ENCODE data around the gene NOA1.

NOA1 gene

DNA sequence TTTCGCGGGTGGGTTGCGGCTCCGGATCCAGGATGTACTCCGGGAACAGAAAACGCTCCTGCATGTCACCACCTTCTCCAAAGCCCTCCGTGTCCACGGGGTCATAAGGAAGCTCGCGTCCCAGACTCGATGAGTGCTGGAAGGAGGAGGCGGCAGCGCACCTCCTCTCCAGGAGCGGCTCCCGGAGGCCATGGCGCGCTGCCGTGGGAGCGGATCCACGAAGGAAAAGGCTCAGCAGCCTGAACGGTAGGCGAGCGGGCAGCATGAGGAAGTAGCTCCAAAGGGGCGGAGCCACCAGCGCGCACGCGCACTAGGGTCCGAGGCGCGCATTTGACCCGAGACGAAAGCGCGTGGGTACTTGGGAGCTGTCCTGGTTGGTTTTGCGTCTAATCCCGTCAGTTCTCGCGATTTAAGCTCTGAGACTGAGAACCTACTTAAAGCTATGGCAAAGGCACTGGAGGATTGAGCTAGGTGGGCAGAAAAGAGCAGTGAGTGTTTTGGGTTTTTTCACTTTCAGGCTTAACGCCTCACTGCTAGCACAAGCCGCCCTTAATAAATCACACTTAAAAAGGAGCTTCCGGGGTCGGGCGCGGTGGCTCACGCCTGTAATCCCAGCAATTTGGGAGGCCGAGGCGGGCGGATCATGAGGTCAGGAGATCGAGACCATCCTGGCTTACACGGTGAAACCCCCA, at the start of gene NOA1:
TSS of gene NOA1 (minus strand) at position 286 of the 692 bp plus-strand sequence. CDS start at position 265, 21 bp downstream.
- peak within 1 kb of the TSS; percentile 85 for H3K9ac ChIP-seq (ENCODE audit: low read depth, low read length)

DNA sequence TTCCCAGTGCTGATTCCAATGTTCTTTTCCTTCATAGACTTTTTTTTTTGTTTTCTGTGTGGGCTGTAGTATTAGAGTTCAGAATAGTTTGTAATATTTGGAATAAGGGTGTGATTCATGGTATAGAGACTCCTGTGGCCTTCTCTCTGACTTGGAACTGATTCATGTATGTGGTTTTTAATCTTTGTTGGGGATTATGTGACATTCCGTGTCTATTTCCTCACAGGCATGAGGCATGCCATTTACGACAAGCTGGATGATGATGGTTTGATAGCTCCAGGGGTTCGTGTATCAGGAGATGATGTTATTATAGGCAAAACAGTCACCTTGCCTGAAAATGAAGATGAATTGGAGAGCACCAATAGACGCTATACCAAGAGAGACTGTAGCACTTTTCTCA, 45.7 kb upstream of the NOA1 start:
- no peaks in the 10 kb centered on the region for H3K27me3 ChIP-seq (ENCODE audit: control insufficient read depth, insufficient read depth, low read length)
- peaks cover 26% of the 10 kb centered on the region for H3K36me3 ChIP-seq (ENCODE audit: control insufficient read depth, insufficient read depth, low read length)
- H3K9ac ChIP-seq (ENCODE audit: low read depth, low read length): no peak overlapping the region
- no peaks in the 10 kb centered on the region for H3K9me3 ChIP-seq (ENCODE audit: control insufficient read depth, insufficient read depth, low read length)
- no peak overlapping the region for H3K4me3 ChIP-seq (ENCODE audit: low read depth, low read length)
- no peaks in the 10 kb centered on the region for H3K4me1 ChIP-seq (ENCODE audit: control insufficient read depth, insufficient read depth, low read length)

More for the DNA sequence above, at the start of gene NOA1:
- peaks cover 6% of the 10 kb centered on the region for H3K36me3 ChIP-seq (ENCODE audit: control insufficient read depth, insufficient read depth, low read length)
- no peaks in the 10 kb centered on the region for H3K9me3 ChIP-seq (ENCODE audit: control insufficient read depth, insufficient read depth, low read length)
- no peaks in the 10 kb centered on the region for H3K27me3 ChIP-seq (ENCODE audit: control insufficient read depth, insufficient read depth, low read length)
- no peaks in the 10 kb centered on the region for H3K4me1 ChIP-seq (ENCODE audit: control insufficient read depth, insufficient read depth, low read length)
- H3K4me3 ChIP-seq (ENCODE audit: low read depth, low read length): peak within 1 kb of the TSS; percentile 81

DNA sequence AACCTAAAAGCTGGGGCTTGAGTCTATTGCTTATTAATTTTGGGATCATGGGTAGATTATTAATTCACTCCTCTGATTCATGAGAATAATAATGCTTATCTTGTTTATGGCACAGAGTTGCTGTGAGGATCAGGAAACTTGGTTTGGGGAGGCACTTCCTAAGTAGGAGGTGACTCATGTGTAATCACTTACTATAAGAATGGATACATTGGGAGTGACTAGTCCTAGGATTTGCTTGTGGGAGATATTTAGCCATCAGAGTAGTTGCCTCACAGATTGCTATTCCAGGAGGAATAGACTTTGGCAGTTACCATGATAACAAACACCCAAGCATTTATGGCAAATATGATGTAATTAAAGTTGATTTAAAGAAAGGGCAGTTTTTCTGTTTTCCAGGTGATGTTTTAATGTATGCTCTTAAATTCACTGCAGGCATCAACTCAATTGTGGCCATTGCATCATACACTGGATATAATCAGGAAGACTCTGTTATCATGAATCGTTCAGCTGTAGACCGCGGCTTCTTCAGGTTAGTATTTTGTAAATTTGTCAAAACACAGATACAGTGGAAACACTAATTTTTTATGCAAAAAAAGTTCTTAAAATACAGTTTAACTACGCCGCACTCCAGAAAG, 43.2 kb upstream of the NOA1 start:
- Histone ChIP-seq H3K27me3 (ENCODE audit: control insufficient read depth, insufficient read depth, low read length) (no peaks in the 10 kb centered on the region), H3K9ac (ENCODE audit: low read depth, low read length) (no peak overlapping the region), H3K36me3 (ENCODE audit: control insufficient read depth, insufficient read depth, low read length) (peaks cover 30% of the 10 kb centered on the region)

DNA sequence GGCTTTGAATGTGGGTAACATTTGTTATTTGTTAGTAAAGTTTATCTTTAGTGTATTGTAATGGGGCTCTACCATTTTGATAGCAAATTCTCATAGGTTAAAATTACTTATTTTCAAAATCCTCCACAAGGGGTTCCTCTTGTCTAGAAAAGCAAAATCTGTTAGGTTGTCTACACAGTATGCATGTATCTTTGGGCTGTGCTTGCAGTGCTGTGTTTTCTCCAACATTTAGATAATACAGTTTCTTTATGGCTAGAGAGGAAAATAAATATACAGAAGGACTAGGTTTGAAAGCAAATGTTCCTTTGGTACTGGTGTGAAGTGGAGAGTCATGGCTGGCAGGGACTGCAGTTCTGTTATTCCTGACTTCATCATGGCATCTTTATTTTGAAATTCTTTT, 41.6 kb upstream of the NOA1 start:
- Histone ChIP-seq H3K4me1 (ENCODE audit: control insufficient read depth, insufficient read depth, low read length) (no peaks in the 10 kb centered on the region), H3K27me3 (ENCODE audit: control insufficient read depth, insufficient read depth, low read length) (no peaks in the 10 kb centered on the region), H3K9me3 (ENCODE audit: control insufficient read depth, insufficient read depth, low read length) (no peaks in the 10 kb centered on the region), H3K36me3 (ENCODE audit: control insufficient read depth, insufficient read depth, low read length) (peaks cover 24% of the 10 kb centered on the region), H3K4me3 (ENCODE audit: low read depth, low read length) (no peak overlapping the region), H3K9ac (ENCODE audit: low read depth, low read length) (no peak overlapping the region)

More for the DNA sequence above, 43.2 kb upstream of the NOA1 start:
- Histone ChIP-seq H3K4me1 (ENCODE audit: control insufficient read depth, insufficient read depth, low read length) (no peaks in the 10 kb centered on the region), H3K4me3 (ENCODE audit: low read depth, low read length) (no peak overlapping the region), H3K9me3 (ENCODE audit: control insufficient read depth, insufficient read depth, low read length) (no peaks in the 10 kb centered on the region)

DNA sequence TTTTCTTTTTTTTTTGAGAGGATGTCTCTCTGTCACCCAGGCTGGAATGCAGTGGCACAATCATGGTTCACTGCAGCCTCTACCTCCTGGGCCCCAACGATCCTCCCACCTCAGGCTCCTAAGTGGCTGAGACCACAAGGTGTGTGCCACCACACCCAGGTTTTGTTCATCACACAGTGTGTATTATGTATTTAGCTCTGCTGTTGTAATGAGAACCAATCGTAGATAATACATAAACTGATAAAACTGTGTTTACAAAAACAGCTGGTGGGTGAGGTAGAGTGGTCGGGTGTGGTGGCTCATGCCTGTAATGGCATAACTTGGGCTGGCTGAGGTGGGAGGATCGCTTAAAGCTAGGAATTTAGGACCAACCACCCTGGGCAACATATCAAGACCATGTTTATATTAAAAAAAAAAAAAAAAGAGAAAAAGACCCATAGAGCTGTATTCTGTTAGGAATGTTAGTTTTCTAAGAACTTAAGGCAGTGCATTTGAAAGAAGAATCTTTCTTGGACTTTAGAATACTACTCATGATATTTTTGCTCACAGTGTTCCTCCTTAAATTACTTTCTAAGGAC, 36.2 kb upstream of the NOA1 start:
- H3K4me3 ChIP-seq (ENCODE audit: low read depth, low read length): no peak overlapping the region
- H3K9me3 ChIP-seq (ENCODE audit: control insufficient read depth, insufficient read depth, low read length): no peaks in the 10 kb centered on the region
- H3K27me3 ChIP-seq (ENCODE audit: control insufficient read depth, insufficient read depth, low read length): no peaks in the 10 kb centered on the region
- peaks cover 15% of the 10 kb centered on the region for H3K36me3 ChIP-seq (ENCODE audit: control insufficient read depth, insufficient read depth, low read length)
- H3K9ac ChIP-seq (ENCODE audit: low read depth, low read length): no peak overlapping the region
- no peaks in the 10 kb centered on the region for H3K4me1 ChIP-seq (ENCODE audit: control insufficient read depth, insufficient read depth, low read length)

DNA sequence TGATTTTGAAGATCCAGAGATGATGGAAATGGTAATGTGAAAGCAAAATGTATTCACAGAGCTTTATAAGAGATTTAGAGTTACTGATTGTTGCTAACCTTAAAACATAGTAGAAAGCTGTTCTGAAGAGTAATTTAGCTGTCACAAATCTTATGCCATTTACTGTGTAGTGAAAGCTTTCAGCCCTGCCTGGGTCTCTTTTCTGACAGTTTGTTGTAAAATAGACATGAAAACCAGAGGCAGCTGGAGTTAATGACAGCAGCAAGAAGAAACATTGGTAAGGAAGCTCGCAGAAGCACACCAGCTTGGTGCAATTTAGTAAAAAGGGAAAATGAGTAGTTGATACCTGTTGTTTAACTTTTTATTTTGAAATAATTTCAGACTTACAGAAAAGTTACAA, 22.3 kb upstream of the NOA1 start:
- H3K4me1 ChIP-seq (ENCODE audit: control insufficient read depth, insufficient read depth, low read length): no peaks in the 10 kb centered on the region
- H3K9ac ChIP-seq (ENCODE audit: low read depth, low read length): no peak overlapping the region
- peaks cover 34% of the 10 kb centered on the region for H3K36me3 ChIP-seq (ENCODE audit: control insufficient read depth, insufficient read depth, low read length)

DNA sequence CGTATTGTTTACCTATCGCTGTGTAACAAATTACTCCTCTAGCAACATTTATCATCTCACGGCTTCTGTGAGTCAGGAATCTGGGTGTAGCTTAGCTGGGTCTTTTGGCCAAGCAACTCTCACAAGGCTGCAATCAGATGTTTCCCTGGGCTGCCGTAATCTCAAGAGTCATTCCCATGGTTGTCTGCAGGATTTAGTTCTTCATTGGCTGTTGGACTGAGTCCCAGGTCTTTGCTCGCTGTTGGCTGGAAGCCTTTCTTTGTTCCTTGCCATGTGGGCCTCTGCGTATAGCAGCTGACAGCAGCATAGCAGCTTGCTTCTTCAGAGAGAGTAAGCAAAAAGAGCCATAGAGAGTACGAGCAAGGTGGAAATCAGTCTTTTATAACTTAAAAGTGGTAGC, 18.1 kb upstream of the NOA1 start:
- no peaks in the 10 kb centered on the region for H3K9me3 ChIP-seq (ENCODE audit: control insufficient read depth, insufficient read depth, low read length)
- H3K9ac ChIP-seq (ENCODE audit: low read depth, low read length): no peak overlapping the region
- no peaks in the 10 kb centered on the region for H3K27me3 ChIP-seq (ENCODE audit: control insufficient read depth, insufficient read depth, low read length)
- no peak overlapping the region for H3K4me3 ChIP-seq (ENCODE audit: low read depth, low read length)
- H3K36me3 ChIP-seq (ENCODE audit: control insufficient read depth, insufficient read depth, low read length): peaks cover 24% of the 10 kb centered on the region
- H3K4me1 ChIP-seq (ENCODE audit: control insufficient read depth, insufficient read depth, low read length): no peaks in the 10 kb centered on the region

More for the DNA sequence above, 22.3 kb upstream of the NOA1 start:
- Histone ChIP-seq H3K27me3 (ENCODE audit: control insufficient read depth, insufficient read depth, low read length) (no peaks in the 10 kb centered on the region), H3K9me3 (ENCODE audit: control insufficient read depth, insufficient read depth, low read length) (no peaks in the 10 kb centered on the region), H3K4me3 (ENCODE audit: low read depth, low read length) (no peak overlapping the region)

DNA sequence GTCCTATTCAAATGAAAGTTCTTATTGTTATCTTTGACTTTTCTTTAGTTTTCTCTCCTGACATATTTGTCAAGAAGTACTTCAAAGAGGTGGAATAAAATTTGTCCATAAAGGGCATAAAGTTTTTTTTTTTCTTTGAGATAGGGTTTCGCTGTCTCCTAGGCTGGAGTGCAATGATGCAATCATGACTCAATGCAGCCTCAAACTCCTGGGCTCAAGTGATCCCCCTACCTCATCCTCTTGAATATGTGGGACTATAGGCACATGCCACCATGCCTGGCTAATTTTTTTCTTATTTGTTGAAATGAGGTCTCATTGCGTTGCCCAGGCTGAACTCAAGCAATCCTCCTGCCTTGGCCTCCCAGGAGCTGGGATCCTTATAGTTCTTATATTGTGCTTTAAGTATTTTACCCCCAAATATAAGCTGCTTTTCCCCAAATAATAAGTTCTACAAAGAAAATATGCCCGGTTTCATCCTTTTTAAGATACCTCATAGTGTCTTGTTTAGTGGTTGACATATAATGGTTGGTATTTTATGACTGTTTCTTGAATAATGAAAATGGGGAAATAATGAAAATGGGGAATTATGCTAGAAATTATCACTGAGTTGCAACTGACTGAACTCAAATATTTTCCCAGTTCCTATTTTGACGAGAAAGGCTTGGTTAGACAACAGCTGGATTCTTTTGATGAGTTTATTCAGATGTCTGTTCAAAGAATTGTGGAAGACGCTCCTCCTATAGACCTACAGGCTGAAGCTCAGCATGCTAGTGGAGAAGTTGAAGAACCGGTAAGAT, 12.9 kb upstream of the NOA1 start:
- Histone ChIP-seq H3K36me3 (ENCODE audit: control insufficient read depth, insufficient read depth, low read length) (peaks cover 12% of the 10 kb centered on the region), H3K9me3 (ENCODE audit: control insufficient read depth, insufficient read depth, low read length) (no peaks in the 10 kb centered on the region), H3K4me3 (ENCODE audit: low read depth, low read length) (no peak overlapping the region), H3K27me3 (ENCODE audit: control insufficient read depth, insufficient read depth, low read length) (no peaks in the 10 kb centered on the region), H3K9ac (ENCODE audit: low read depth, low read length) (no peak overlapping the region), H3K4me1 (ENCODE audit: control insufficient read depth, insufficient read depth, low read length) (no peaks in the 10 kb centered on the region)

DNA sequence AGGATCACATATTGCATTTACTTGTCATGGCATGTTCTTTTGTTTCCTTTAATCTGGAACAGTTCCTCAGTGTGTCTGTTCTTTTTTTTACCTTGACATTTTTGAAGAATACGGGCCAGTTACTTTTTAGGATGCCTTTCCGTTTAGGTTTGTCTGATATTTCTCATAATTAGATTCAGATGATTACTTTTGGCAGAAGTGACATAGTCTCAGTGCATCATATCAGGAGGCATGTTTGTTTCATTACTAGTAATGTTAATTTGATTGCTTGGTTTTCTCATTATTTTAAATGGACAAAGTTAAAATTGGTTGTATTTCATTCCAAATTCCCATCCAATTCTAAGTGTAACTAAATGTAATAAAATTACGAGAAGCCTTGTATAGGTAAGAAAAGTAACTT, 9.5 kb upstream of the NOA1 start:
- Histone ChIP-seq H3K4me1 (ENCODE audit: control insufficient read depth, insufficient read depth, low read length) (no peaks in the 10 kb centered on the region), H3K9ac (ENCODE audit: low read depth, low read length) (no peak overlapping the region), H3K27me3 (ENCODE audit: control insufficient read depth, insufficient read depth, low read length) (no peaks in the 10 kb centered on the region), H3K36me3 (ENCODE audit: control insufficient read depth, insufficient read depth, low read length) (peaks cover 8% of the 10 kb centered on the region), H3K4me3 (ENCODE audit: low read depth, low read length) (no peak overlapping the region), H3K9me3 (ENCODE audit: control insufficient read depth, insufficient read depth, low read length) (no peaks in the 10 kb centered on the region)

DNA sequence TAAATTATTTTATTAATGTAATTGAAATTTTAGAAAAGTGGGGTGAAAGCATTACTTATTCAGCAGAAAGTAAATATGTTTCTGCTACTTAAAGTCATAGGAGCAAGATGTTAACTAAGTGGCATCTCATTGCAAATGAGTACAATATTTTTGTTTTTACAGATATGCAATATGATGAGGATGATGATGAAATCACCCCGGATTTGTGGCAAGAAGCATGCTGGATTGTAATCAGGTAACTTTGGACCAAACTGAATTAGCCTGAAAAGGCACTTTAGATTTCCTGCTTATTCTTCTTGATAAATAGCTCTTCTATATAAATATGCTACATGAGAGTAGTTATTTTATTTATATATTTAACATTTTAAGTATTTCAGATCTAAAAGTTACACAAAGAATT, 8.8 kb upstream of the NOA1 start:
- Histone ChIP-seq H3K36me3 (ENCODE audit: control insufficient read depth, insufficient read depth, low read length) (peaks cover 8% of the 10 kb centered on the region), H3K4me1 (ENCODE audit: control insufficient read depth, insufficient read depth, low read length) (no peaks in the 10 kb centered on the region), H3K4me3 (ENCODE audit: low read depth, low read length) (no peak overlapping the region), H3K27me3 (ENCODE audit: control insufficient read depth, insufficient read depth, low read length) (no peaks in the 10 kb centered on the region), H3K9me3 (ENCODE audit: control insufficient read depth, insufficient read depth, low read length) (no peaks in the 10 kb centered on the region), H3K9ac (ENCODE audit: low read depth, low read length) (no peak overlapping the region)

DNA sequence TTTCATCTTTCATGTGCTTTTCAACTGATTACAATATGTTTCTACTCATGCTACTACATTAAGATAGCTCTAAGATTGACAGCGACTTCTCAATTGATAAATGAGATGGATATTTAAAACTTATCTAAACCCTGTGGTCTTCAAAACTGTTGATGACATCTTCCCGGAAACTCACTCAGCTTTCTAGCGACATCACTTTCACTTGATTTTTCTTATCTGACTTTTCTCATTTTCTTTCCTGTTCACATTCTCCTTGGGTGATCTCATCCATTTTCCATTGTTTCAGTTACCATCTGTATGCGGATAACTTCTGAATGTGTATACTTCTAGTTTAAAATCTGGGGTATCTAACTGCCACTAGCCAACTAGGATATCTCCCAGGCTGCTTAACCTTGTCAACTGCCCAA, 4.4 kb upstream of the NOA1 start:
- no peak overlapping the region for H3K9ac ChIP-seq (ENCODE audit: low read depth, low read length)
- H3K36me3 ChIP-seq (ENCODE audit: control insufficient read depth, insufficient read depth, low read length): no peaks in the 10 kb centered on the region
- H3K4me1 ChIP-seq (ENCODE audit: control insufficient read depth, insufficient read depth, low read length): no peaks in the 10 kb centered on the region
- no peak overlapping the region for H3K4me3 ChIP-seq (ENCODE audit: low read depth, low read length)
- no peaks in the 10 kb centered on the region for H3K9me3 ChIP-seq (ENCODE audit: control insufficient read depth, insufficient read depth, low read length)
- no peaks in the 10 kb centered on the region for H3K27me3 ChIP-seq (ENCODE audit: control insufficient read depth, insufficient read depth, low read length)
